CD14-positive monocyte (primary cell): Measurements from ENCODE around the gene SEC16A. TPM values are rescaled to one million over a fixed set of nuclear protein-coding genes. Genes with fewer than 3 reads are reported as not detected.

Experiments used
- DNase-seq, 3 donors: peaks; one replicate each; pipeline ENCODE4 v3.0.0-alpha.2; 2011 to 2022
- H2AFZ ChIP-seq: 2 replicates; pipeline ENCODE4 v1.6.0; 2012; ENCODE audit warnings: mild to moderate bottlenecking, low read depth, low read length, inconsistent platforms; ENCODE audit not compliant: insufficient read depth, poor library complexity, severe bottlenecking
- H3K27ac ChIP-seq, 2 donors: 1 replicate in 1 of 2; 2 replicates in 1 of 2; pipeline ENCODE4 v1.5.1; 2012 to 2013; ENCODE audit warnings: low read length in 2 of 2, control low read depth in 1 of 2, inconsistent platforms in 1 of 2, low read depth in 1 of 2, mild to moderate bottlenecking in 1 of 2
- H3K27me3 ChIP-seq, 2 donors: one replicate each; pipeline versions ENCODE4 v1.6.0 to v1.6.1; 2011 to 2013; ENCODE audit warnings: low read length in 2 of 2; ENCODE audit not compliant: control insufficient read depth in 2 of 2, insufficient read depth in 2 of 2
- H3K36me3 ChIP-seq, 2 donors: replicated peaks in 1 of 2; 1 replicate in 1 of 2; 2 replicates in 1 of 2; pipeline versions ENCODE4 v1.5.1 to v1.6.1; 2012 to 2013; ENCODE audit warnings: low read length in 2 of 2, control low read depth in 1 of 2, inconsistent platforms in 1 of 2, mild to moderate bottlenecking in 1 of 2; ENCODE audit not compliant: insufficient read depth in 2 of 2, control insufficient read depth in 1 of 2
- H3K4me1 ChIP-seq, 2 donors: 1 replicate in 1 of 2; 2 replicates in 1 of 2; pipeline versions ENCODE4 v1.5.1 to v1.6.1; 2012 to 2013; ENCODE audit warnings: low read length in 2 of 2, control low read depth in 1 of 2, inconsistent platforms in 1 of 2, mild to moderate bottlenecking in 1 of 2, moderate library complexity in 1 of 2; ENCODE audit not compliant: insufficient read depth in 2 of 2, control insufficient read depth in 1 of 2
- H3K4me2 ChIP-seq: replicated peaks from 2 replicates; pipeline ENCODE3; 2012; ENCODE audit warnings: low read length, moderate library complexity, mild to moderate bottlenecking; ENCODE audit not compliant: poor library complexity, severe bottlenecking; ENCODE audit errors: extremely low read depth
- H3K4me3 ChIP-seq, 3 experiments: fragments of 200-600 bp in 1 of 3; sonication (generic) in 1 of 3; replicated peaks in 1 of 3; 1 replicate in 2 of 3; 2 replicates in 1 of 3; pipeline ENCODE4 v1.5.1; 2011 to 2013; ENCODE audit warnings: low read length in 3 of 3, mild to moderate bottlenecking in 3 of 3, control low read depth in 2 of 3, low read depth in 2 of 3, inconsistent platforms in 1 of 3, moderate library complexity in 1 of 3
- H3K79me2 ChIP-seq: 2 replicates; pipeline ENCODE4 v1.6.0; 2012; ENCODE audit warnings: mild to moderate bottlenecking, control low read depth, inconsistent platforms, low read length, moderate library complexity; ENCODE audit not compliant: insufficient read depth
- H3K9ac ChIP-seq: 2 replicates; pipeline ENCODE4 v1.6.0; 2017; ENCODE audit warnings: low read length, mild to moderate bottlenecking; ENCODE audit not compliant: insufficient read depth, poor library complexity, severe bottlenecking
- H3K9me3 ChIP-seq, 2 donors: replicated peaks in 1 of 2; 1 replicate in 1 of 2; 2 replicates in 1 of 2; pipeline versions ENCODE4 v1.5.1 to v1.6.1; 2012 to 2013; ENCODE audit warnings: low read length in 2 of 2, control low read depth in 1 of 2; ENCODE audit not compliant: control insufficient read depth in 1 of 2, insufficient read depth in 1 of 2
- H4K20me1 ChIP-seq: 2 replicates; pipeline ENCODE4 v1.6.0; 2012; ENCODE audit warnings: mild to moderate bottlenecking, low read length, control low read depth, moderate library complexity; ENCODE audit not compliant: insufficient read depth
- H3K27ac Mint-ChIP-seq, 7 donors: one replicate each; pipeline ENCODE4 v1.8.0; 2020; ENCODE audit warnings: mild to moderate bottlenecking in 7 of 7, mixed read lengths in 7 of 7, moderate library complexity in 6 of 7, inconsistent platforms in 2 of 7
- H3K27me3 Mint-ChIP-seq, 3 donors: one replicate each; pipeline ENCODE4 v1.8.0; 2021 to 2022; ENCODE audit warnings: low read depth in 3 of 3, mild to moderate bottlenecking in 3 of 3, mixed read lengths in 3 of 3, moderate library complexity in 3 of 3, inconsistent platforms in 1 of 3
- H3K36me3 Mint-ChIP-seq, 2 donors: one replicate each; pipeline ENCODE4 v1.8.0; 2020; ENCODE audit warnings: mixed read lengths in 2 of 2, inconsistent platforms in 1 of 2, mild to moderate bottlenecking in 1 of 2
- H3K4me1 Mint-ChIP-seq: one replicate; pipeline ENCODE4 v1.8.0; 2020; ENCODE audit warnings: mild to moderate bottlenecking, mixed read lengths
- H3K4me3 Mint-ChIP-seq, 2 donors: one replicate each; pipeline ENCODE4 v1.8.0; 2020; ENCODE audit warnings: mild to moderate bottlenecking in 2 of 2, mixed read lengths in 2 of 2, moderate library complexity in 1 of 2
- H3K9me3 Mint-ChIP-seq, 7 donors: one replicate each; pipeline ENCODE4 v1.8.0; 2020 to 2022; ENCODE audit warnings: mixed read lengths in 7 of 7, mild to moderate bottlenecking in 6 of 7, moderate library complexity in 6 of 7, inconsistent platforms in 2 of 7
- CTCF ChIP-seq: fragments of 200-600 bp; IDR thresholded peaks from one replicate; pipeline ENCODE4 v1.8.0; 2022; ENCODE audit warnings: antibody characterized with exemption, mild to moderate bottlenecking
- WGBS: methylation state at CpG from one replicate; pipeline ENCODE4 v1.1.5; 2013; ENCODE audit warnings: missing lambda C conversion rate; ENCODE audit not compliant: insufficient coverage; 5-methylcytosine and 5-hydroxymethylcytosine counted together
- intact Hi-C, 2 donors: fragments of 100-400 bp; cut with micrococcal nuclease; formaldehyde crosslinking; loops; one replicate each; pipeline versions ENCODE4 v1.15.0 to v1.15.1; 2023
- polyA plus RNA-seq, 3 donors: library from polyadenylated mRNA; depleted of rRNA in 1 of 3; unstranded in 2 of 3; stranded (reverse) in 1 of 3; fragments of 300-500 nt in 2 of 3; fragments of >200 nt in 1 of 3; fragmentation: Illumina TruSeq in 2 of 3; gene quantifications; 1 replicate in 2 of 3; 2 replicates in 1 of 3; pipeline ENCODE4 v1.2.3, GENCODE V29; 2012 to 2021

The SEC16A gene
- polyA plus RNA-seq, 3 donors: 11.1 to 36.8 (median 19.1) TPM

- peaks cover 0 to 1% (median 0%) of the 10 kb centered on the region in 3 donors for H3K27me3 Mint-ChIP-seq
- peaks cover 0 to 2% (median 0%) of the 10 kb centered on the region in 7 donors for H3K9me3 Mint-ChIP-seq
- intact Hi-C loops: no loop called here
These were observed 27.5 kb downstream of the SEC16A start for GRCh38 chr9:136455043-136456002.

More at GRCh38 chr9:136455043-136456002, 27.5 kb downstream of the SEC16A start:
- 96% methylated on average over 40 of the region's 43 CpGs for WGBS
- Histone ChIP-seq H3K9ac (no peak overlapping the region), H3K27me3 (no peaks in the 10 kb centered on the region), H3K4me2 (no peak overlapping the region), H3K79me2 (no peaks in the 10 kb centered on the region), H3K9me3 (no peaks in the 10 kb centered on the region), H3K27ac (no peak overlapping the region), H2AFZ (no peak overlapping the region), H4K20me1 (peaks cover 52% of the 10 kb centered on the region), H3K4me1 (no peaks in the 10 kb centered on the region), H3K4me3 (no peak overlapping the region), H3K36me3 (peaks cover 88 to 91% of the 10 kb centered on the region in 2 donors)
- H3K27ac Mint-ChIP-seq: peak overlapping the region in 5 of 7 donors; percentile 14 to 71 (median 53)
- no peak overlapping the region for H3K4me3 Mint-ChIP-seq
- TF ChIP-seq CTCF: no peak
- H3K4me1 Mint-ChIP-seq: no peaks in the 10 kb centered on the region
- no peak for DNase-seq
- peaks cover 83 to 99% of the 10 kb centered on the region in 2 donors for H3K36me3 Mint-ChIP-seq
